ENCODE results near the gene KCNE5. TPM values are rescaled to one million over a fixed set of nuclear protein-coding genes. Genes with fewer than 3 reads are reported as not detected.

KCNE5 gene, protein sequence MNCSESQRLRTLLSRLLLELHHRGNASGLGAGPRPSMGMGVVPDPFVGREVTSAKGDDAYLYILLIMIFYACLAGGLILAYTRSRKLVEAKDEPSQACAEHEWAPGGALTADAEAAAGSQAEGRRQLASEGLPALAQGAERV
- 6.5 TPM for total RNA-seq

DNA sequence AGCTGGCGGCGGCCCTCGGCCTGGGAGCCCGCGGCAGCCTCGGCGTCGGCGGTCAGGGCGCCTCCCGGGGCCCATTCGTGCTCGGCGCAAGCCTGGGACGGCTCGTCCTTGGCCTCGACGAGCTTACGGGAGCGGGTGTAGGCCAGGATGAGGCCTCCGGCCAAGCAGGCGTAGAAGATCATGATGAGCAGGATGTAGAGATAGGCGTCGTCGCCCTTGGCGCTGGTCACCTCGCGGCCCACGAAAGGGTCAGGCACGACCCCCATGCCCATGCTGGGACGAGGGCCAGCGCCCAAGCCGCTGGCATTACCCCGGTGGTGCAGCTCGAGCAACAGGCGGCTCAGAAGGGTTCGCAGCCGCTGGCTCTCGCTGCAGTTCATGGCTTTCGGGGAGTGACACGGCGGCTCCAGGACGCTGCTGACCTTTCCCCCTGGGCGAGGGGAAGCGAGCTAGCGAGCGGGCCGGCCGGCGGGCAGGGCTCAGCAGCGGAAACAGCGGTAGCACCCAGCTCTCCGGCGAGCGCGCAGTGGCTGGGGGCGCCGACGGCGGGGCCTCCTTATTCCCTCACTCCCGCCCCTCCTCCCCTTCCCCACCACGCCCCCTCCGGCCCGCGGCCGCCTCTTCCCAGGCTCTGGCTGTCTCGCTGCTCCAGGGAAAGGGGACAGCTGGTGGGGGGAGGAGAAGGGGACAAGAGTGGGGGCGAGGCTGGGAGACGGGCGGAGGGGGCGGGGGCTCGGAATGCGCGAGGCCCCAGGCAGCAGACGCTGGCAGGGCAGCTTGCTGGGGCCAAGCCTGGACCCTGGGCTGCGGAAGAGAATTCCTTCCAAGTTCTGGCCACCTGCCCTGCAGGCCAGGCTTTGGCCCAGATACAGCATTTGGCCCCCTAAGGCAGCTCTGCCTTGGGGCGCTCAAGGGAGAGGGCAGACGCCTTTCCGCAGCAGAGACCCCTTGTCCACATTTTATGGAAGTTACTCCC, at the start of gene KCNE5:
Gene KCNE5 (minus strand): TSS at position 532 of the 976 bp plus-strand sequence. CDS start 152 bp downstream, at position 380.

Small RNAs within 50 kb of the gene (small RNA-seq; reads per million reads assigned to genes)
- not detected for gene AL118496.2 (ENCODE audit: low replicate concordance)

Other genes starting within 250 kb of the KCNE5 start
- not detected for gene GUCY2F, start 143.1 kb downstream of the KCNE5 start, total RNA-seq
- gene NXT2, start 88.3 kb downstream of the KCNE5 start, total RNA-seq: 14.8 TPM
- gene ACSL4, start 108.1 kb upstream of the KCNE5 start, total RNA-seq: 56.2 TPM